ENCODE measurements around the gene CREB5. TPM values are rescaled to one million over a fixed set of nuclear protein-coding genes. Genes with fewer than 3 reads are reported as not detected.

Gene CREB5
- total RNA-seq, 4 donors from 2014 or later: 11.9 to 25.3 (median 14.4) TPM

GRCh38 chr7:28435152-28435551, 22.8 kb downstream of the CREB5 start:
- no peak for TF ChIP-seq CTCF (IDR thresholded peaks at IDR 0.05; ENCODE audit: low read depth)

- TF ChIP-seq CTCF (IDR thresholded peaks at IDR 0.05; ENCODE audit: low read depth): no peak
These were observed 23.5 kb downstream of the CREB5 start for GRCh38 chr7:28435732-28436378.

- TF ChIP-seq CTCF (IDR thresholded peaks at IDR 0.05; ENCODE audit: low read depth): no peak
These were observed 27.8 kb downstream of the CREB5 start for GRCh38 chr7:28440055-28440601.

GRCh38 chr7:28442540-28443420, 30.5 kb downstream of the CREB5 start:
- TF ChIP-seq CTCF (IDR thresholded peaks at IDR 0.05; ENCODE audit: low read depth): no peak

- TF ChIP-seq CTCF (IDR thresholded peaks at IDR 0.05; ENCODE audit: low read depth): no peak
These were observed 33.8 kb downstream of the CREB5 start for GRCh38 chr7:28446131-28446530.

- no peak for TF ChIP-seq CTCF (IDR thresholded peaks at IDR 0.05; ENCODE audit: low read depth)
These were observed 34.8 kb downstream of the CREB5 start for GRCh38 chr7:28447071-28447470.

- no peak for TF ChIP-seq CTCF (IDR thresholded peaks at IDR 0.05; ENCODE audit: low read depth)
These were observed 36.4 kb downstream of the CREB5 start for GRCh38 chr7:28448708-28449107.

Measured in subcutaneous adipose tissue (tissue), 4 donors.